Activated CD8-positive, alpha-beta memory T cell treated with anti-CD3 and anti-CD28 coated beads for 24 hours (primary cell): Measurements from ENCODE around the gene AIF1.

Experiments
- DNase-seq: peaks from one replicate; pipeline ENCODE4 v3.0.0-alpha.2; 2020

Gene AIF1

DNA sequence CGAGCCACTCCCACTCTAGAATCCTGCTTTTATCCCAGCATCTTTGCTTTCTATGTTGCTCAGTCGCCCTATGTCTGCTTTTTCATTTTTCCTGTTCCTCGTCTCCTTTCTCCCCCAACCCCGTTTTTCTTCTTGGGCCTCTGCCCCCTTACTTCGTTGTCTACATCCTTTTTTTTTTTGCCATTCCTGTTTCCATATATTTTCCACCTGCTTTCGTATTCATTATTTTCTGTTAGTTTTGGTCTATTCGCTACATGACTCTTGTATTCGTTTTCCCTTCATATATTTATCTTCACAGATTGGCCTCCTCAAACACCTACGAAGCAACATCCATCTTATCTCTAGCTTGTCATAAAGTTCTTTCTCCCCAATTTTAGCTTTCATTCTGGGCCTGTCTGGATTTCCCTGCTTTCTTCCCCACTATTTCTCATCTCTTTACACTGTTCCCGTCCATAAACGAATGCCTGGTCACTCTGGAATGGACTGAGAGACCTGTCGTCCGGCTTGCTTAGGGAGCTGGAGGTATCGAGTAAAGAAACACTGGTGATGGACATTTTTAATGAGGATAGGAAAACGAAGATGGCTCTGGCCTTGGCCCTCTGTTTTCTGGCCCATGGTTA, 6.4 kb downstream of the AIF1 start:
- DNase-seq: no peak

DNA sequence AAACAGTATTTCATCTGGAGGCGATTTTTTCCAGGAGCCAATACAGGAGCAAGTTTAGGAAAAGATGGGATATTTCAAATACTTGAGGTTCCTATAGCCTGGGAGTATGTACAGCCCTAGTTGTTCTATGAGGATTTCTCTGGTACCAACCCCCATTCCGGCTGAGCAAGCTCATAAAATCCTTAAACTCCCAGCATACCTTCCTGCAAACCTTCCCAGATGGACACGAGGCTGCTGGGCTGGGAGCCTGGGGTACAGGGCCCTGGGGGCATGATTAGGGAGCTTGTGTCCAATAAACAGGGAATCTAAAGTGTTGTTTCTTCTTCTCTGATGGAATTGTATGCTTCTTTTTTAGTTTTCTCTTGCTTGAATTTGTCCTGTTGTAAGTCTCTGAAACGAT, 7.0 kb downstream of the AIF1 start:
- no peak for DNase-seq

DNA sequence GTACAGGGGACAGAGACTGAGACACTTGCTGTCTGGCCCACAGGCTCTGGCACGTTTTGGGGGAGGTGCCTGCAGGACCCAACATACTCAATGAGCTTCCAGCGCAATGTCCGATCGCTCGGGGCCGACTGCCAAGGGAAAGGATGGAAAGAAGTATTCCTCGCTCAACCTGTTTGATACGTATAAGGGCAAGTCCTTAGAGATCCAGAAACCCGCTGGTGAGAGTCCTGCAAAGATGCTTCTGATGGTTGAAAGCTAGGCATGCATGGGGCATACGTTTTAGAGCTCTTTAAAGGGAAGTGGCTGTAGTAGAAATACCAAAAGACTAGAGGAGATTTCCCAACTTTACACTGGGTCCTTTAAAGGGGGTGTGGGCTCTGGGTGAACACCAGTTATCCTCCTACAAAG, 7.7 kb downstream of the AIF1 start:
- no peak for DNase-seq

DNA sequence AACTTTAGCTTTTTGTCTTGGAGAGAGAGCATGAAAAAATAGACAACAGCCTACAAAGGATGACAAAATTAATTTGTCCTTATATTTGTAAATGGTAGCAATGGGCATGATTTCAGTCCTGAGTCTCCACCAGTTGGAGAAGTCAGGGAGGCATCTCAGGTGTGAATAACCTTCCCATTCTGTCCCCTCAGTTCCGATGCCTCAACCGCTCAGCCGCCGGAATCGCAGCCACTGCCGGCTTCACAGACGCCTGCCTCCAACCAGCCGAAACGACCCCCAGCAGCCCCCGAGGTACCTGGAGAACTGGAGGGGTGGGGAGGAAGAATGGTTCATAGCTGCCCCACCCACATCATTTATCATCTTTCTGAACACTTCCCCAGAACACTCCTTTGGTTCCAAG, 9.0 kb downstream of the AIF1 start:
- DNase-seq: no peak

DNA sequence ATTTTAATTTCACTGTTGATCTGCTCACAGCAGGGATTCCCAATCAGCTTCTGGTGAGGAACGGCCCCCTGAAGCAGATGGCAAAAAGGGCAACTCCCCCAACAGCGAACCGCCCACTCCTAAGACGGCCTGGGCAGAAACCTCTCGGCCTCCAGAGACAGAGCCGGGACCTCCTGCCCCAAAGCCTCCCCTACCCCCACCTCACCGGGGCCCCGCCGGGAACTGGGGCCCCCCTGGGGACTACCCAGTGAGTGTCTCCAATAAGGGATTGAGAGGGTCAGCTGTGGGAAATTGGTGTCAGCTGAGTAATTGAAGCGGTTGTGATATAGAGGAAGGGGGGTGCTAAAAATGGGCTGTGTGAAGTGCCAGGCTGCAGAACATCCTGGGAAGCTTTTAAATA, 11.9 kb downstream of the AIF1 start:
- no peak for DNase-seq

DNA sequence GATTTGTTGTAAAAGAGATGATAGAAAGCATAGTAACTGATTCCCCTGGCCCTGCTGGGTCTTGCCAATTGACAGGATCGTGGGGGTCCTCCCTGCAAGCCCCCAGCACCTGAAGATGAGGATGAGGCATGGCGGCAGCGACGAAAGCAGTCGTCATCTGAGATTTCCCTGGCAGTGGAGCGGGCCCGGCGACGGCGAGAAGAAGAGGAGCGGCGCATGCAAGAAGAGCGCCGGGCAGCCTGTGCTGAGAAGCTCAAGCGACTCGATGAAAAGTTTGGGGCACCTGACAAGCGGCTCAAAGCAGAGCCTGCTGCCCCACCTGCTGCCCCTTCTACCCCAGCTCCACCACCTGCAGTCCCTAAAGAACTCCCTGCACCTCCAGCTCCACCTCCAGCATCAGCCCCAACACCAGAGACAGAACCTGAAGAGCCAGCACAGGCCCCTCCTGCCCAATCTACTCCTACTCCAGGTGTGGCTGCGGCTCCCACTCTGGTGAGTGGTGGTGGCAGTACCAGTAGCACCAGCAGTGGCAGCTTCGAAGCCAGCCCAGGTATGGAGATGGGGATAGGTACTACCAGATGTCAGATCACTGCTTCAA, 12.8 kb downstream of the AIF1 start:
- DNase-seq: no peak

DNA sequence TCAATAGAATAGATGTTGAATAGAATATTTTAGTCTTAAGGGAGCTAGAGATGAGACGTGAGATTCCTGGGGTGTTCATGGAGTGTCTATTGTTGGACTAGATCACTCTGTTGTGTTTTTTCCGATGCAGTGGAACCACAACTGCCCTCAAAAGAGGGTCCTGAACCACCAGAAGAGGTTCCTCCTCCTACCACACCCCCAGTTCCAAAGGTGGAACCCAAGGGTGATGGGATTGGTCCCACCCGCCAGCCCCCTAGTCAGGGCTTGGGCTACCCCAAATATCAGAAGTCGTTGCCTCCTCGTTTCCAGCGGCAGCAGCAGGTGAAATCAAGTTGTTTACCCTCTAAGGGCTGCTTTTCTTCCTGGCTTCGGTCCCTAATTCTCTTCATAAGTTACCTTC, 14.0 kb downstream of the AIF1 start:
- DNase-seq: no peak

DNA sequence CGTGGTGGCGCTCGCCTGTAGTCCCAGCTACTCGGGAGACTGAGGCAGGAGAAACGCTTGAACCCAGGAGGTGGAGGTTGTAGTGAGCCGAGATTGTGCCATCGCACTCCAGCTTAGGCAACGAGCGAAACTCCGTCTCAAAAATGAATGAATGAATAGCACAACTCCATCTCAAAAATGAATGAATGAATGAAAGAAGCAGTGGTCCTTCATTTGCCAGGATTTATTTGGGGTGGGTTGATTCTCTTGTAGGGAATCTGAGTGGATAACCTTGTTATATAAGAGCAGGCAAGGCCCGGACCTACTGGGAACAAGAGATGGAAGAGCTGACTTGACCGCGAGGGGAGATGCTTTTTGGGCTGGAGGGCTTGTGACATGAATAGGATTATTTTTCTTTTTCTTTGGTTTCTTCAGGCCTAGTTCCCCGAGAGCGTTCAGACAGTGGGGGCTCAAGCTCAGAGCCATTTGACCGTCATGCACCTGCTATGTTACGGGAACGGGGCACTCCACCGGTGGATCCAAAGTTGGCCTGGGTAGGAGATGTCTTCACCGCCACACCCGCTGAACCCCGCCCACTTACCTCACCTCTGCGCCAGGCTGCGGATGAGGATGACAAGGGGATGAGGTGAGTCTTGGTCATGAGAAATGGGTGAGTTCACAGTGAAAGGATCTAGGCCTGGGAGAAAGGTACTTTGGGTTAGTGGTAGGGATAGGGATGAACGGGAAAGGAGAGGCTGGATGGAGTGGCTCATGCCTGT, 15.3 kb downstream of the AIF1 start:
- DNase-seq: no peak

DNA sequence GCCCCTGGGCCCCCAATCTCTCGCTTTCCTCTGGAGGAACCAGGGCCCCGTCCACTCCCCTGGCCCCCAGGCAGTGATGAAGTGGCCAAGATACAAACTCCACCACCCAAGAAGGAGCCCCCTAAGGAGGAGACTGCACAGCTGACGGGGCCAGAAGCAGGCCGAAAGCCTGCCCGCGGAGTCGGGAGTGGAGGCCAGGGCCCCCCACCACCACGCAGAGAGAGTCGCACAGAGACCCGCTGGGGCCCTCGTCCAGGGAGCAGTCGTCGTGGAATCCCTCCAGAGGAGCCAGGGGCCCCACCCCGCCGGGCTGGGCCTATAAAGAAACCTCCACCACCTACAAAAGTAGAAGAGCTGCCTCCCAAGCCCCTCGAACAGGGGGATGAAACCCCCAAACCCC, 16.2 kb downstream of the AIF1 start:
- no peak for DNase-seq

DNA sequence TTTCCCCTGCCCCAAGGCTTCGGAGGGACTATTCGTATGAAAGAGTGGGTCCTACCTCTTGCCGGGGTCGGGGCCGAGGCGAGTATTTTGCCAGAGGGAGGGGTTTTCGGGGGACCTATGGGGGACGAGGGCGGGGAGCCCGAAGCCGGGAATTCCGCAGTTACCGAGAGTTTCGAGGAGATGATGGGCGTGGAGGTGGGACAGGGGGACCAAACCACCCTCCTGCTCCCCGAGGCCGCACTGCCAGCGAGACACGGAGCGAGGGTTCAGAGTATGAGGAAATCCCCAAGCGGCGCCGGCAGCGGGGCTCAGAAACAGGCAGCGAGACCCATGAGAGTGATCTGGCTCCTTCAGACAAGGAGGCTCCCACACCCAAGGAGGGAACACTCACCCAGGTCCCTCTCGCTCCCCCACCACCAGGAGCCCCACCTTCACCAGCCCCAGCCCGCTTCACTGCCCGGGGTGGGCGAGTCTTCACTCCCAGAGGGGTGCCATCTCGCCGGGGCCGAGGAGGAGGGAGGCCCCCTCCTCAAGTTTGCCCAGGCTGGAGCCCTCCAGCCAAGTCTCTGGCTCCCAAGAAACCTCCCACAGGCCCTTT, 16.7 kb downstream of the AIF1 start:
- no peak for DNase-seq

DNA sequence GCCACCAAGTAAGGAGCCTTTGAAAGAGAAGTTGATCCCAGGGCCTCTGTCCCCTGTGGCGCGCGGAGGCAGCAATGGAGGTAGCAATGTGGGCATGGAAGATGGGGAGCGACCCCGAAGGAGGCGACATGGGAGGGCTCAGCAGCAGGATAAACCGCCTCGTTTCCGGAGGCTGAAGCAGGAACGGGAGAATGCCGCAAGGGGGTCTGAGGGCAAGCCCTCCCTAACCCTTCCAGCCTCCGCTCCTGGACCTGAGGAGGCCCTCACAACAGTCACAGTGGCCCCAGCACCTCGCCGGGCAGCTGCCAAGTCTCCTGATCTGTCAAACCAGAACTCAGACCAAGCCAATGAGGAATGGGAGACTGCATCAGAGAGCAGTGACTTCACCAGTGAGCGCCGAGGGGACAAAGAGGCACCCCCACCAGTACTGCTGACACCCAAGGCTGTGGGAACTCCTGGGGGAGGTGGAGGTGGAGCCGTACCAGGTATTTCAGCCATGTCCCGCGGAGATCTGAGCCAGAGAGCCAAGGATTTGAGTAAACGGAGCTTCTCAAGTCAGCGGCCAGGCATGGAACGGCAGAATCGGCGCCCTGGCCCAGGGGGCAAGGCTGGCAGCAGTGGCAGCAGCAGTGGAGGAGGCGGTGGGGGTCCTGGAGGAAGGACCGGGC, 17.4 kb downstream of the AIF1 start:
- DNase-seq: no peak

DNA sequence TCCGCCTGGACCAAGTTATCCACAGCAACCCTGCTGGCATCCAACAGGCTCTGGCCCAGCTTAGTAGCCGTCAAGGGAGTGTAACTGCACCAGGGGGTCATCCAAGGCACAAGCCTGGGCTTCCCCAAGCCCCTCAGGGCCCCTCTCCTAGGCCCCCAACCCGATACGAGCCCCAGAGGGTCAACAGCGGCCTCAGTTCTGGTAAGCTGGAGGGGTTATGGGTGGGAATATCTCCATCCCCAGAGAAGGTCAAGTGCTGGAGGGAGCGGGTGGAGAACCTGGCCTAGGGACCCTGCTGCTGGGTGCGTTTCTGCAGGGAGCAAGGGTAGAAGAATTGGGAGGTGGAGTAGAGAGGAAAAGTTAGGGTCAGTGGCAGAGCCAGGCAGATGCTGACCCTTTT, 18.4 kb downstream of the AIF1 start:
- no peak for DNase-seq

DNA sequence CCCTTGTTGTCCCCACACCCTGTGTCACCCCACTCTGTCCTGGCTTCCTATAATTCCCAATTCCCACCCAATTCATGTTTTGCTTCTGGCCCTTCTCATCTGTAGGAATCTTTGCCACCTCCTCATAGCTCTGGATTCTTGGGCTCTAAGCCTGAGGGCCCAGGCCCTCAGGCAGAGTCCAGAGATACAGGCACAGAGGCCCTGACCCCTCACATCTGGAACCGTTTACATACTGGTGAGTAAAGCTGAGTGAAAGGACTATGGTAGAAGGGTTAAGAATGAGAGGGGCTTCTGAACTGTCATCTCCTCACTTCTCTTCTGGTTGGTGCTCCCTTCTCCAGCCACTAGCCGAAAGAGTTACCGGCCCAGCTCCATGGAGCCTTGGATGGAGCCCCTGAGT, 19.1 kb downstream of the AIF1 start:
- no peak for DNase-seq

DNA sequence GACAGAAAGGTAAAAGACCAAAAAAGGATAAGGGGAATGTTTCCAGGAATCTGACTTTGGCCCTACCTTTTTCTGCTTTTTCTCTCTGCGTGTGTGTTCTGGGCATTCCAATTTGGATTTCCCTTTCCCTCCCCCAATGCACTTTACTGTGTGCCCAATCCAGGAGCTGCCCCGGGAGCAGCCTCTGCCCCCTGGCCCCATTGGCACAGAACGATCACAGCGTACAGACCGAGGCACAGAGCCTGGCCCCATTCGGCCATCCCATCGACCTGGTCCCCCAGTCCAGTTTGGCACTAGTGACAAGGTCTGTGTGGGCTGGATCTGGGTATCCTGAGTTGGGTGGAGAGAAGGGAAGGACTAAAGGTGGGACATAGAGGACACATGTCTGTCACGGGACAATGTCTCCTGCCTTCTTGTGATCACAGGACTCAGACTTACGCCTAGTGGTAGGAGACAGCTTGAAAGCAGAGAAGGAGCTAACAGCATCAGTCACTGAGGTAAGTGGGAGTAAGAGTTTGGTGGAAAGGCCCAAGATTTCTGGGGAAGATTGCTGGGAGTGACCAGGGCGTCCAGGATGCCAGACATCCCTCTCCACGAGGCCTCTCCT, 20.0 kb downstream of the AIF1 start:
- DNase-seq: no peak

DNA sequence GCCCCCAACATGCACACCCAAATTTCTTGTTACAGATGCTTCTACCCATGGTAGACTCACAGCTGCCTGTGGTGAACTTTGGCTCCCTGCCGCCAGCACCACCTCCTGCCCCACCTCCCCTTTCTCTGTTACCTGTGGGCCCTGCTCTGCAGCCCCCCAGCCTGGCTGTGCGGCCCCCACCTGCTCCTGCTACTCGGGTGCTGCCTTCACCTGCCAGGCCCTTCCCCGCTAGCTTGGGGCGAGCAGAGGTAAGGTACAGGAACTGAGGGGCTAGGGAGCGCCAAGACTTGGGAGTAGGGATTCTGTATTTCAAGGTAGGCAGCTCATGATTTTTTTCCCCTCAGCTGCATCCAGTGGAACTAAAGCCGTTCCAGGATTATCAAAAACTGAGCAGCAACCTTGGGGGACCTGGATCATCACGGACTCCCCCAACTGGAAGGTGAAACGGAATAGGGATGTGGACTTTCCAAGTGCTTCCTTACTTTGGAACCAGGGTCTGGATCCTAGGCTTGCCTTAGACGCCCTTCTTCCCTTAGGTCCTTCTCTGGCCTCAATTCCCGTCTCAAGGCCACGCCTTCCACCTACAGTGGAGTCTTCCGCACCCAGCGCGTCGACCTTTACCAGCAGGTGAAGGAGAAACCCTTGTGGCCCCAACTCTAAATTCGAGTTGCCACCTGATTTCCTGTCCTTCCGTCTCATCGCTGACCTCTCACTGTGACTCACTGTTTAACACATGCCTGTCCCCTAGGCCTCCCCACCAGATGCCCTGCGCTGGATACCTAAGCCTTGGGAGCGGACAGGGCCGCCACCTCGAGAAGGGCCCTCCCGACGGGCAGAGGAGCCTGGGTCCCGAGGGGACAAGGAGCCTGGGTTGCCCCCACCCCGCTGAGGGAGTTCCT, 21.9 kb downstream of the AIF1 start:
- no peak for DNase-seq

DNA sequence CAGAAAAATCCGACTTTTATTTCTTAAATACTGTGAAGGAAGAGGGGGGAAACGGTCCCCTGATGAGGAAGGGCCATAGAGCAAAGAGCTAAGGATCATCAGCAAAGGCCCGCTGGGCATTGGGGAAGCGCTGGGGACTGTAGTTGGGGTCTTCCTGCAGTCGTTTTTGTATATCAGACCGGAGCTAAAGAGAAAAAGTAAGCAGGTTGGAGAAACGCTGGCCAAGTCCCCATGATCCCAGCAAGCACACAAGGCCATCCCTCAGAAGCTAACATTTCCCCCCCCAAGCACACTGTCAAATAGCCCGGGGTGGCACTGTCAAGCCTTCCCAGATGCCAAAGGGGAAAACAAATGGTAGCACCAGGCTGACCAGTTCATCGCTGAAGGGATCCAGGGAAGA, 24.0 kb downstream of the AIF1 start:
- DNase-seq: no peak

DNA sequence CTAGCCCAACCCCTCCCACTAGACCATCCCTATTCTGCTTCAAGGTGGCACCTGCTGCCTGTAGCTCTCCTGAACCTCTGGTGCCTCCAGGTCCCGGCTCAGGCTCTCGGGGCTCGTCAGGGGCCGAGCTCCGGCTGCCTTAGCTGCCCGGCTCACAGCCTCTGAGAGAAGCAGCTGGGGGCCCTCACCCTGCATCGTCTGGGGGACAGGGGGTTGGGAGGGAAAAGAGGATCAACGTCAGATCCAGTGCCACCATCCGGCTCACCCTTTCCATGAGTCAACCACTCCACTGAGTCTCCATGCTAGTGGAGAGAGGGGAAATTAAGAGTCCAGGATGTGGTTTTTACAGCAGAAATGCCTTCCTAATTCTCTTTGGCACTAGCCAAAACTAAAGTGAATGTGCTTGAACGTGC, 24.4 kb downstream of the AIF1 start:
- DNase-seq: no peak

DNA sequence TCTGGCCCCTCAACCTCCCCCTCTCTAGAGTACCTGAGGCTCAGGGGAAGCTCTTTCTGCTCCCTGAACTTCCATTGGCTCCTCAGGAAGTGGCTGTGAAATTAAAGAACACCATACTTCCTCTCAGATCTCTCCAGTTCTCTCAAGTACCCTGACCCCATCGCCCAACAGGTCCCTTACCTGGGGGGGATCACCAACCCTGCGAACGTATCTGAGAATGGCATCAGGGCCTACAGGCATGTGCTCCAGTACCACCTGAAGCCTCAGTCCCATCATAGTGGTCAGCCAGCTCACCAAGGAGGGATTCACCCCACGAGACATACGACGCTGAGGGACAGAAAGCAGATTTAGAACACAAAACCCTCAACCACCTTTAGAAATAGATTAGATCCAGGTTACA, 25.6 kb downstream of the AIF1 start:
- no peak for DNase-seq

DNA sequence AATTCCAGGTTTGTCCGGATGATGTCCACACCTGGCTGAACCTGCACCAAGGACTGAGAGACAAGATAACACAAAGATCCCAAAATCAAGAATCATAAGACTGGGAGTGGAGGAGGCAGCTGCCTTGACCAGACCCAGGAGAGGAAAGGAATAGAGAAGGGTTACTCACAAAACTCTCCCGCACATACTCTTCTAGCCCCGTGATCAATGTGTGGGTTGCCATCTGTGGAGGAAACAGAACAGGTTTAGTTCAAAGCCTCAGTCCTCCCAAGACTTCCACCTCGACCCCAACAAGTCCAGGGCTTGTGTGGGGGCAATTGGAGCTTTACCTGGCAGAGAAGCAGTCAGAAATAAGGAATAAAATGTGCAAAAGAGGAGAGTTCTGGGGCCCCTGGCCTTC, 26.3 kb downstream of the AIF1 start:
- DNase-seq: no peak

DNA sequence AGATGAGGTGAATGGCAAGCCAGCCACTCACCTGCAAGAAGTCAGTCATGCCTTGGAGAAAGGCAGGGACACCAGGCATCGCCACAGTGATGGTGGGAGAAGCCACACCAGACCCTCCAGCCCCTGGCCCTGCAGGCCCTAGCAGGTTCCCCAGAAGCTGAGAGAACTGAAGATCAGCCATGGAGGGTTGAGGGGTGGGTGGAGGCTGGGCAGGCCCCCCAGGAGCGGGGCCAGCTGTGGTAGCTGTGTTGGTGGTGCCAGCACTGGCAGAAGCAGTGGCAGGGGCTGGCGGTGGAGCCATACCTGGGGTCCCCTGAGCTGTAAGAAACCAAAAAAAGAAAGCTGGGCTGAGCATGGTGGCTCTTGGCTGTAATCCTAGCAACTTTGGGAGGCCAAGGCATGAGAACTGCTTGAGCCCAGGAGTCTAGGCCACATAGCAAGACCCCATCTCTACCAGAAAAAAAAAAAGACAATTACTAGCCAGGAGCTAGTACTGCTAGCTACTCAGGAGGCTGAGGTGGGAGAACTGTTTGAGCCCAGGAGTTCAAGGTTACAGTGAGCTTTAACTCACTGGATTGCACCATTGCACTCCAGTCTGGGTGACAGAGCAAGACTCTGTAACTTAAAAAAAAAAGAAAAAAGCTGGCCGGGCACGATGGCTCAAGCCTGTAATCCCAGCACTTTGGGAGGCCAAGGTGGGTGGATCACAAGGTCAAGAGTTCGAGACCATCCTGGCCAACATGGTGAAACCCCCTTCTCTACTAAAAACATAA, 27.9 kb downstream of the AIF1 start:
- no peak for DNase-seq

DNA sequence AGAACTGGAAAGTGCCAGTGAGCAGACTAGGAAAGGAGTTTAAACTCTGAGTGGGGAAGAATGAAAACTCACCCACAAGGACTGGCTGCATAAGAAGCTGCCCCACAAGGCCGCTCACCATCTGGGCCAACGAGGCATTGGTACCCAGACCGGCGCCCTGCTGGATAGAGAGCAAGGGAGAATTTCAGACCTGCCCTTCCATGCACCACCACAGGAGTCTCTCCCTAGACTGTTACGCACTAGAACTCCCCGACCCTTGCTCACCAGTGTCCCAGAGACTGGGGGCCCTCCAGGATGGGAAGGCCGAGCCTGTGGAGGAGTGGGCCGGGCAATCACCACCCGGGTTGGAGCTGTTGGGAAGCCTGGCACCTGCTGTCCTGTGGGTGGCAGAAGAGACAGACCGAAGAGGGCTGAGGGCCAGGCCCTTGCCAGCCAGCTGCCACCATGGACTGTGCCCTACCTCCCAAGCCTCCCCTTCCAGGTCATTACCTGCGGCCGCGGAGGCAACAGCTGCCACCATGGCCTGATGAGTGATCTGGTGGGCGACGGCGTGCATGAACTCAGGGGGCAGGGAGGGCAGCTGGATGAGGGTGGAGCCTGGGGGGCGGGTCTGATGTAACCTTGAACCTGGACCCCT, 28.9 kb downstream of the AIF1 start:
- no peak for DNase-seq
